ENCODE data around the gene TLE6. TPM values are rescaled to one million over a fixed set of nuclear protein-coding genes. Genes with fewer than 3 reads are reported as not detected.

The TLE6 gene
- total and polyA plus RNA-seq, 8 donors = 0.97 to 8.5 (median 1.3) TPM

DNA sequence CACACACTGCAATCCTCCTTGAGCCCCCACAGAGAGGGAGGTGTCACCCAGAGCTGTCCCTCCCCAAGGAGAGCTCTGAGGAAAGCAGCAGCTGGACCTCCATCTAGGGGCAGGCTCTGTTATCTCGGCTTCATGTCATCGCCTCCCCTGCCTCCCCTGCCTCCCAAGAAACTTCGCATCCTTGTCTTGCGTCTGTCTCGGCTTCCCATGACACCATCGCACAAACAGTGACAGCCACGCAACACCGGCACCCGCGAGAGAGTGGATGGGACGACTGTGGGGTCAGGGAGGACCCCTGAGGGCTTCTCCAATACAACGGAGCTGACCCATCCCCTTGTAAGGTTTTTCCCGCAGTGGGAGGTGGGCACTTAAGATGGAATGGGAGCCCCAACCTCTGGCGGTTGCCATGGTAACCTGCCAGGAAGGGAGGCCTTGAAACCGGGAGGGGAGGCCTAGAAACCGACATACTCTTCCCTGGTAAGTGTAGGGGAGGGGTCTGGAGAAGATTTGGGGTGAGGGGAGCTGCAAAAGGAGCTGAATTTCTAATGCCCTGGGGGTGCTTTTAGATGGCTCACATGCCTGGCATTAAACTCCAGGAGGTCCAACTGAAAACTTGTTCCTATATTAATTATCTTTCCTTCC is 35.4 kb downstream of the TLE6 start:
- peak in 2 of 4 donors; percentile 12 to 27 for ATAC-seq
- no peak overlapping the region for H3K4me3 ChIP-seq
- 71 to 72% methylated on average over 16 of the region's 16 CpGs for WGBS, 2 donors
- no peaks in the 10 kb centered on the region for H3K27me3 ChIP-seq
- TF ChIP-seq, protein P1, sequence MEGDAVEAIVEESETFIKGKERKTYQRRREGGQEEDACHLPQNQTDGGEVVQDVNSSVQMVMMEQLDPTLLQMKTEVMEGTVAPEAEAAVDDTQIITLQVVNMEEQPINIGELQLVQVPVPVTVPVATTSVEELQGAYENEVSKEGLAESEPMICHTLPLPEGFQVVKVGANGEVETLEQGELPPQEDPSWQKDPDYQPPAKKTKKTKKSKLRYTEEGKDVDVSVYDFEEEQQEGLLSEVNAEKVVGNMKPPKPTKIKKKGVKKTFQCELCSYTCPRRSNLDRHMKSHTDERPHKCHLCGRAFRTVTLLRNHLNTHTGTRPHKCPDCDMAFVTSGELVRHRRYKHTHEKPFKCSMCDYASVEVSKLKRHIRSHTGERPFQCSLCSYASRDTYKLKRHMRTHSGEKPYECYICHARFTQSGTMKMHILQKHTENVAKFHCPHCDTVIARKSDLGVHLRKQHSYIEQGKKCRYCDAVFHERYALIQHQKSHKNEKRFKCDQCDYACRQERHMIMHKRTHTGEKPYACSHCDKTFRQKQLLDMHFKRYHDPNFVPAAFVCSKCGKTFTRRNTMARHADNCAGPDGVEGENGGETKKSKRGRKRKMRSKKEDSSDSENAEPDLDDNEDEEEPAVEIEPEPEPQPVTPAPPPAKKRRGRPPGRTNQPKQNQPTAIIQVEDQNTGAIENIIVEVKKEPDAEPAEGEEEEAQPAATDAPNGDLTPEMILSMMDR (IDR thresholded peaks at IDR 0.05) = no peak
- DNase-seq = no peak
- H3K9me3 ChIP-seq = no peaks in the 10 kb centered on the region
- H3K4me1 ChIP-seq = peaks cover 0 to 4% (median 0%) of the 10 kb centered on the region in 3 donors
- intact Hi-C loops (cut with DNase I) = no loop called here
- peaks cover 0 to 7% (median 4%) of the 10 kb centered on the region in 3 donors for H3K36me3 ChIP-seq
- no peak for FAIRE-seq
- peak overlapping the region in 3 of 4 donors; percentile 28 to 71 (median 38) for H3K27ac ChIP-seq

DNA sequence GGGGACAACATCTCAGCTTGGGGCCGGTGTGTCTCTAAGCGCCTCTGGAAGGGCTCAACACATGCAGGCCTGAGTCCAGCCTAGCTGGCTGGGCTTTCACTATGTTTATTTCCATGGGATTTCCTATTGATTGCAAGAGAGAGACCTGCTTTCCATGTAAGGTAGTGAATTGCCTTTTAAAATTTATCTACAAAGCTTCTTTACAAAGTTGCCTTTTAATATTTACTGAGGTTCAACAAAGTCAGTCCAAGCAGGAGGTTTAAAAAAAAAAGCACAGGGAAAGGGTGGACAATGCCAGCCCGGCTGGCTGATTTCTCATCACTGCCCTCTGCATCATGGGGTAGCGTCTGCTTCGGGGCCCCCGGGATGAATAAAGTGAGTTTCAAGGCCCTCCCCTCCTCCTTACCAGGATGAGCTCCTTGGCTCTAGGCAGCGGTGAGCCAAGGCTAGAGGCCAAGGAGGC is 35.9 kb downstream of the TLE6 start:
- DNase-seq = no peak
- intact Hi-C loops (cut with DNase I) = no loop called here
- peaks cover 0 to 7% (median 4%) of the 10 kb centered on the region in 3 donors for H3K36me3 ChIP-seq
- no peaks in the 10 kb centered on the region for H3K9me3 ChIP-seq
- no peaks in the 10 kb centered on the region for H3K27me3 ChIP-seq
- peak overlapping the region in 2 of 4 donors; percentile 28 to 71 for H3K27ac ChIP-seq
- TF ChIP-seq, protein P1 (IDR thresholded peaks at IDR 0.05) = no peak
- FAIRE-seq = no peak
- H3K4me1 ChIP-seq = peaks cover 0 to 4% (median 0%) of the 10 kb centered on the region in 3 donors
- H3K4me3 ChIP-seq = no peak overlapping the region
- ATAC-seq = peak; percentile 56 to 86 (median 71)
- WGBS, 2 donors = 19 to 22% methylated on average over 7 of the region's 7 CpGs

DNA sequence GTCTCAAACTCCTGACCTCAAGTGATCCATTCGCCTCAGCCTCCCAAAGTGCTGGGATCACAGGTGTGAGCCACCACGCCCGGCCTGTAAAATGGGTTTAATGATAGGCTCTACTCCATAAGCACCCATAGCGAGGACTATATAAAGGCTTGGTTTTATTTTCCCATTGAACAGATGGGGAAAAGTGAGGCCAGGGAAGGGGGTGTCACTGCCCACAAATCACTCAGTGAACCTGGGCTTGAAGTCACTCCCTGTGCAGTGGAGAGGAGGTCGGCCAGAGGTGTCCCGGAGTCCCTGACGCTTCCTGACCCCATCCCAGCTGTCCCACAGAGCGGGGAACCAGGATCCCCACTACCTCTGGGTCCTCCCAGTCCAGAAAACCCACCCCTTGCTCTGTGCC is 36.8 kb downstream of the TLE6 start:
- intact Hi-C loops (cut with DNase I) = no loop called here
- H3K4me3 ChIP-seq = no peak overlapping the region
- TF ChIP-seq, protein P1 (IDR thresholded peaks at IDR 0.05) = no peak
- no peaks in the 10 kb centered on the region for H3K27me3 ChIP-seq
- DNase-seq = no peak
- no peaks in the 10 kb centered on the region for H3K9me3 ChIP-seq
- no peak overlapping the region for H3K27ac ChIP-seq
- ATAC-seq = no peak
- H3K4me1 ChIP-seq = peaks cover 0 to 4% (median 0%) of the 10 kb centered on the region in 3 donors
- FAIRE-seq = no peak
- 99% methylated on average over 8 of the region's 8 CpGs for WGBS, 2 donors
- H3K36me3 ChIP-seq = peaks cover 0 to 4% (median under 1%) of the 10 kb centered on the region in 3 donors

DNA sequence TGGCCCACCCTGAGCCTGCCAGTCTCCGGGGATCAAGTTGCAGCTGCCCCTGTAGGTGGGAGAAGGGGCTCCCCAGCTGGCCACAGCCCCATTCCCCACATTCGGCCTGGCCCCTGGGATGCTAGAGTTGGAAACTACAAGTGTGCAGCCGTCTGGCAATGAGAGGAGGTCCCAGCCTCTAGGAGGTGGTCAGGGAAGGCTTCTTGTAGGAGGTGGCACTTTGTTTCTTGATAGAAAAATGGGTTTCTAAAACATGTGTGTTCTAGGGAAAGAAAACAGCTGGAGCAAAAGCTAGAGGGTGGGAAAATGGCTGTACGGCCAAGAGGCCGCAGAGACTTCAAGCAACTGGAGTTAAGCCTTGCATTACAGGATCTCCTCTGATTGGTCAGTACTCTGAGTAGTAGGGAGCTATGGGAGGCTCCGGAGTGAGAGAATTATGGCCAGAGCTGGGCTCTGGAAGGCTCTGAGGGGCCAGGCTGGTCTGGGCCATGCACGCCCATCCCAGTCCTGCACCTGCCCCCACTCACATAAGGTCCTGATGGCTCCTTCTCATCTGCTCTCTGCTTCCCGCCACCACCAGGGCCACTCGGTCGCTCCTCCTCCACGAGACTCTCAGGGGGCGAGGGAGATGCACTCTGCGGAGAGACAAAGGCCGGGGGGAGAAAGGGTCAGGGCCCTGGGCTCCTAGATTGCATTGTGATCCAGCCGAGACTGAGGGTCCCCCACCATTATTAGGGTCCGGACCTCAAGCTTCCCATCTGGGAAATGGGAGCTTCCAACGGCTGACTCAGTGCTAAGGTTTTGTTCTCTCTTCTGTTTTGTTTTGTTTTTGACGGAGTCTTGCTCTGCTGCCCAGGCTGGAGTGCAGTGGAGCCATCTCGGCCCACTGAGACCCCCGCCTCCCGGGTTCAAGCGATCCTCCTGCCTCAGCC is 38.0 kb downstream of the TLE6 start:
- TF ChIP-seq, protein P1 (IDR thresholded peaks at IDR 0.05) = no peak
- no peaks in the 10 kb centered on the region for H3K9me3 ChIP-seq
- WGBS, 2 donors = 91% methylated on average over 22 of the region's 22 CpGs
- no peaks in the 10 kb centered on the region for H3K36me3 ChIP-seq
- H3K4me3 ChIP-seq = no peak overlapping the region
- intact Hi-C loops (cut with DNase I) = no loop called here
- H3K4me1 ChIP-seq = peaks cover 0 to 4% (median 0%) of the 10 kb centered on the region in 3 donors
- H3K27me3 ChIP-seq = no peaks in the 10 kb centered on the region
- no peak for DNase-seq
- FAIRE-seq = no peak
- H3K27ac ChIP-seq = no peak overlapping the region
- no peak for ATAC-seq
